IMR-90 (cell line): ENCODE data around the gene HNRNPC. TPM values are rescaled to one million over a fixed set of nuclear protein-coding genes. Genes with fewer than 3 reads are reported as not detected.

Experiments used
- ATAC-seq: fragments of 200-7000 bp; cut with Tn5 transposase; 2 replicates; pipeline ENCODE4 v1.9.1; 2020; ENCODE audit warnings: low read depth, mild to moderate bottlenecking, moderate library complexity
- BruUV-seq: library from RNA; stranded (reverse); fragments of 400-500 nt; replicated peaks from 2 replicates; lab custom pipeline; 2021; lab: Mats Ljungman, UMichigan
- CTCF ChIA-PET: fragments of 300-600 bp; formaldehyde crosslinking; extraction: SDS; loops from one replicate; lab custom pipeline; 2021; ENCODE audit warnings: antibody characterized with exemption; lab: Yijun Ruan, JAX
- POLR2A ChIA-PET: fragments of 300-600 bp; sonication (Branson Sonifier 250); formaldehyde crosslinking; loops from one replicate; lab custom pipeline; 2022; ENCODE audit warnings: antibody characterized with exemption; ENCODE audit not compliant: unreplicated experiment; lab: Charles Lee
- DNase-seq: peaks from one replicate; pipeline ENCODE4 v3.0.0; 2013
- H2AFZ ChIP-seq: replicated peaks from 2 replicates; pipeline ENCODE3; 2013; ENCODE audit warnings: low read length, mild to moderate bottlenecking; ENCODE audit not compliant: poor library complexity
- H2AK5ac ChIP-seq: 2 replicates; pipeline ENCODE4 v1.6.1; 2013; ENCODE audit warnings: low read depth, low read length, inconsistent platforms
- H2AK9ac ChIP-seq: replicated peaks from 2 replicates; pipeline ENCODE3; 2013; ENCODE audit warnings: mild to moderate bottlenecking, low read depth, low read length, moderate library complexity; ENCODE audit not compliant: poor library complexity
- H2BK120ac ChIP-seq: 2 replicates; pipeline ENCODE4 v1.6.1; 2013; ENCODE audit warnings: low read depth, low read length, inconsistent platforms
- H2BK15ac ChIP-seq: 3 replicates; pipeline ENCODE4 v1.6.1; 2013; ENCODE audit warnings: low read depth, low read length, inconsistent platforms
- H2BK20ac ChIP-seq: 2 replicates; pipeline ENCODE4 v1.6.1; 2013; ENCODE audit warnings: low read depth, mild to moderate bottlenecking, inconsistent platforms, low read length, moderate library complexity
- H2BK5ac ChIP-seq: 2 replicates; pipeline ENCODE4 v1.6.1; 2013; ENCODE audit warnings: mild to moderate bottlenecking, low read depth, low read length, inconsistent platforms; ENCODE audit not compliant: poor library complexity, severe bottlenecking
- H3K14ac ChIP-seq: replicated peaks from 2 replicates; pipeline ENCODE4 v1.6.1; 2013; ENCODE audit warnings: low read depth, low read length, inconsistent platforms
- H3K18ac ChIP-seq: 2 replicates; pipeline ENCODE4 v1.6.1; 2013; ENCODE audit warnings: low read depth, low read length, control low read depth
- H3K23ac ChIP-seq: 2 replicates; pipeline ENCODE4 v1.6.1; 2013; ENCODE audit warnings: low read depth, low read length, inconsistent platforms
- H3K27ac ChIP-seq: 2 replicates; pipeline ENCODE4 v1.5.1; 2013; ENCODE audit warnings: mild to moderate bottlenecking, control low read depth, low read length; ENCODE audit not compliant: insufficient read depth
- H3K27me3 ChIP-seq: 2 replicates; pipeline ENCODE4 v1.6.1; 2013; ENCODE audit warnings: low read length; ENCODE audit not compliant: control insufficient read depth, insufficient read depth
- H3K36me3 ChIP-seq: 2 replicates; pipeline ENCODE4 v1.6.1; 2013; ENCODE audit warnings: low read length, mixed read lengths; ENCODE audit not compliant: control insufficient read depth, insufficient read depth
- H3K4ac ChIP-seq: 2 replicates; pipeline ENCODE4 v1.6.1; 2013; ENCODE audit warnings: low read depth, low read length, inconsistent platforms
- H3K4me1 ChIP-seq: 2 replicates; pipeline ENCODE4 v1.6.1; 2013; ENCODE audit warnings: low read length, mixed read lengths; ENCODE audit not compliant: control insufficient read depth, insufficient read depth
- H3K4me2 ChIP-seq: 2 replicates; pipeline ENCODE4 v1.6.1; 2013; ENCODE audit warnings: low read depth, mild to moderate bottlenecking, control low read depth, low read length, moderate library complexity
- H3K4me3 ChIP-seq: 2 replicates; pipeline ENCODE4 v1.5.1; 2013; ENCODE audit warnings: low read depth, mild to moderate bottlenecking, control low read depth, low read length, moderate library complexity; ENCODE audit not compliant: insufficient read depth
- H3K56ac ChIP-seq: 2 replicates; pipeline ENCODE4 v1.6.1; 2013; ENCODE audit warnings: low read length, inconsistent platforms; ENCODE audit not compliant: insufficient read depth; ENCODE audit errors: extremely low read depth
- H3K79me1 ChIP-seq, 2 experiments: 2 replicates each; pipeline ENCODE4 v1.6.1; 2013; ENCODE audit warnings: low read length in 2 of 2, inconsistent platforms in 1 of 2, low read depth in 1 of 2
- H3K9ac ChIP-seq: 2 replicates; pipeline ENCODE4 v1.6.1; 2013; ENCODE audit warnings: low read depth, low read length, control low read depth
- H3K9me1 ChIP-seq: 2 replicates; pipeline ENCODE4 v1.6.1; 2013; ENCODE audit warnings: low read length, inconsistent platforms; ENCODE audit not compliant: insufficient read depth
- H3K9me3 ChIP-seq: 2 replicates; pipeline ENCODE4 v1.6.1; 2013; ENCODE audit warnings: low read length; ENCODE audit not compliant: control insufficient read depth, insufficient read depth
- H4K20me1 ChIP-seq: 2 replicates; pipeline ENCODE4 v1.6.1; 2013; ENCODE audit warnings: low read length, inconsistent platforms; ENCODE audit not compliant: insufficient read depth
- H4K5ac ChIP-seq: 2 replicates; pipeline ENCODE4 v1.6.1; 2013; ENCODE audit warnings: mild to moderate bottlenecking, low read depth, low read length, control low read depth
- H4K8ac ChIP-seq, 2 experiments: 2 replicates each; pipeline ENCODE4 v1.6.1; 2013; ENCODE audit warnings: low read depth in 2 of 2, low read length in 2 of 2, control low read depth in 1 of 2, inconsistent platforms in 1 of 2
- H4K91ac ChIP-seq: 2 replicates; pipeline ENCODE4 v1.6.1; 2013; ENCODE audit warnings: low read depth, low read length, inconsistent platforms; ENCODE audit not compliant: insufficient read depth
- CEBPB ChIP-seq: IDR thresholded peaks from 2 replicates; pipeline ENCODE4 v1.6.1; 2012; ENCODE audit warnings: low read depth, low read length, improper control_type of control experiment
- MXI1 ChIP-seq: IDR thresholded peaks from 2 replicates; pipeline ENCODE4 v1.6.1; 2012; ENCODE audit warnings: low read depth, mild to moderate bottlenecking, low read length, moderate library complexity, borderline replicate concordance
- WGBS, 2 experiments: methylation state at CpG; one replicate each; pipeline versions ENCODE4 v1.1.5 to v1.1.7; 2013; ENCODE audit warnings: missing lambda C conversion rate in 2 of 2; ENCODE audit not compliant: insufficient read length in 1 of 2; ENCODE audit errors: extremely low coverage in 2 of 2; 5-methylcytosine and 5-hydroxymethylcytosine counted together
- dilution Hi-C: fragments of 300-500 bp; cut with HindIII; formaldehyde crosslinking; loops from one replicate; pipeline ENCODE4 v1.14.3; 2018; ENCODE audit warnings: low sequenced_read_pairs; ENCODE audit not compliant: unreplicated experiment
- in situ Hi-C: fragments of 300-500 bp; cut with MboI; formaldehyde crosslinking; loops from 3 replicates; pipeline ENCODE4 v1.14.3; 2019; ENCODE audit warnings: low sequenced_read_pairs, inconsistent platforms, mixed read lengths
- intact Hi-C: fragments of 100-400 bp; cut with micrococcal nuclease; formaldehyde crosslinking; loops from 2 replicates; pipeline ENCODE4 v1.10.0; 2022
- polyA plus RNA-seq, 3 experiments: library from polyadenylated mRNA; depleted of rRNA; stranded (reverse); fragments of >200 nt; gene quantifications; 2 replicates each; pipeline ENCODE4 v1.2.3, GENCODE V29; 2012; ENCODE audit warnings: low replicate concordance in 1 of 3
- total RNA-seq: library from RNA; depleted of rRNA; stranded (reverse); fragments of >200 nt; gene quantifications from 2 replicates; pipeline ENCODE4 v1.2.3, GENCODE V29; 2012

HNRNPC gene
- total and polyA plus RNA-seq, 2 of the 4 experiments (the other 2 are of a cell fraction): 308 to 615 TPM

- Histone ChIP-seq H3K9me1 (0 out of 2 replicates have a peak, but pooled peaks cover 4% of the 10 kb centered on the region), H2AK5ac (no peak overlapping the region), H3K27ac (no peak overlapping the region), H3K14ac (no peak overlapping the region), H2AK9ac (no peak overlapping the region), H3K79me1 (peaks cover 10 to 44% of the 10 kb centered on the region in 2 experiments), H3K4me3 (no peak overlapping the region), H3K4me2 (no peak overlapping the region), H3K4me1 (peaks cover 3% of the 10 kb centered on the region; the same call in 1 of the 2 replicates), H3K4ac (no peak overlapping the region), H3K36me3 (peaks cover 40% of the 10 kb centered on the region), H3K23ac (no peak overlapping the region), H3K27me3 (no peaks in the 10 kb centered on the region), H2BK20ac (no peak overlapping the region), H4K5ac (no peak overlapping the region), H3K56ac (no peak overlapping the region), H2BK5ac (no peak overlapping the region), H4K20me1 (peaks cover 94% of the 10 kb centered on the region), H3K9me3 (no peaks in the 10 kb centered on the region), H2AFZ (no peak overlapping the region), H4K8ac (no peak overlapping the region), H3K9ac (no peak overlapping the region), H3K18ac (no peak overlapping the region), H2BK120ac (no peak overlapping the region), H2BK15ac (no peak overlapping the region), H4K91ac (no peak overlapping the region)
- ChIA-PET CTCF (interaction anchor here (0.7 to 1.0 kb wide), 2 partner anchors 10 to 11 kb away, joined by 3 to 5 read pairs; no protein-coding TSS in a partner anchor), POLR2A (no interaction called here)
- dilution Hi-C loops: no loop called here
- in situ Hi-C loops: no loop called here
- DNase-seq (no peak), ATAC-seq (no peak)
- no TSS peak for BruUV-seq
- intact Hi-C loops: no loop called here
- 80% methylated on average over 1 of the region's 14 CpGs; no CpG with 5 or more reads in 1 of the 2 experiments for WGBS, 2 experiments
- peak; percentile 71 for TF ChIP-seq CEBPB
- TF ChIP-seq MXI1: no peak
These were observed 38.1 kb downstream of the HNRNPC start for GRCh38 chr14:21231020-21231652.
